Liver (tissue), 9 donors: ENCODE data around the gene GRIN2A. TPM values are rescaled to one million over a fixed set of nuclear protein-coding genes. Genes with fewer than 3 reads are reported as not detected.

ENCODE experiments used
- DNase-seq: peaks from one replicate; pipeline ENCODE4 v3.0.0-alpha.2; 2017; ENCODE audit warnings: low spot score
- H3K27ac ChIP-seq, 2 donors: one replicate each; pipeline ENCODE4 v1.7.0; 2013; ENCODE audit warnings: inconsistent platforms in 2 of 2, low read length in 2 of 2, control low read depth in 1 of 2, low read depth in 1 of 2, mild to moderate bottlenecking in 1 of 2
- H3K27me3 ChIP-seq, 4 donors: one replicate each; pipeline versions ENCODE4 v1.6.1 to v1.7.0; 2013; ENCODE audit warnings: low read length in 3 of 4, inconsistent platforms in 1 of 4, mild to moderate bottlenecking in 1 of 4, moderate library complexity in 1 of 4; ENCODE audit not compliant: control insufficient read depth in 4 of 4, insufficient read depth in 4 of 4
- H3K36me3 ChIP-seq, 4 donors: one replicate each; pipeline versions ENCODE4 v1.6.1 to v1.7.0; 2013; ENCODE audit warnings: low read length in 3 of 4, mild to moderate bottlenecking in 3 of 4, low read depth in 1 of 4, moderate library complexity in 1 of 4; ENCODE audit not compliant: control insufficient read depth in 4 of 4, insufficient read depth in 3 of 4
- H3K4me1 ChIP-seq, 4 donors: one replicate each; pipeline versions ENCODE4 v1.6.1 to v1.7.0; 2013; ENCODE audit warnings: low read length in 3 of 4, mild to moderate bottlenecking in 3 of 4, moderate library complexity in 1 of 4; ENCODE audit not compliant: control insufficient read depth in 4 of 4, insufficient read depth in 4 of 4
- H3K4me3 ChIP-seq, 3 donors: one replicate each; pipeline versions ENCODE4 v1.6.1 to v1.7.0; 2013; ENCODE audit warnings: low read length in 3 of 3, control low read depth in 1 of 3, low read depth in 1 of 3, mild to moderate bottlenecking in 1 of 3
- H3K9ac ChIP-seq, 2 donors: one replicate each; pipeline ENCODE4 v1.7.0; 2013; ENCODE audit warnings: low read length in 2 of 2, mild to moderate bottlenecking in 2 of 2, moderate library complexity in 2 of 2, control low read depth in 1 of 2, low read depth in 1 of 2
- H3K9me3 ChIP-seq, 4 donors: one replicate each; pipeline versions ENCODE4 v1.6.1 to v1.7.0; 2013; ENCODE audit warnings: low read length in 3 of 4; ENCODE audit not compliant: control insufficient read depth in 4 of 4
- EGR1 ChIP-seq, 2 donors: IDR thresholded peaks; 2 replicates each; pipeline ENCODE4 v1.6.1; 2016 to 2018; ENCODE audit warnings: antibody characterized with exemption in 2 of 2, low read depth in 2 of 2
- FOXA2 ChIP-seq: IDR thresholded peaks from 2 replicates; pipeline ENCODE4 v1.6.1; 2016; ENCODE audit warnings: antibody characterized with exemption
- GABPA ChIP-seq, 2 donors: IDR thresholded peaks in 1 of 2; conservative IDR thresholded peaks in 1 of 2; 2 replicates each; pipeline ENCODE4 v1.6.1; 2016; ENCODE audit warnings: antibody characterized with exemption in 2 of 2, mild to moderate bottlenecking in 1 of 2, moderate library complexity in 1 of 2
- HNF4A ChIP-seq, 2 donors: conservative IDR thresholded peaks; 2 replicates each; pipeline ENCODE4 v1.6.1; 2016; ENCODE audit warnings: antibody characterized with exemption in 2 of 2, mild to moderate bottlenecking in 2 of 2
- HNF4G ChIP-seq: IDR thresholded peaks from 2 replicates; pipeline ENCODE4 v1.6.1; 2016; ENCODE audit warnings: antibody characterized with exemption
- JUND ChIP-seq, 2 donors: IDR thresholded peaks; 2 replicates each; pipeline ENCODE4 v1.6.1; 2016; ENCODE audit warnings: antibody characterized with exemption in 2 of 2
- NR2F2 ChIP-seq: IDR thresholded peaks from 2 replicates; pipeline ENCODE4 v1.6.1; 2016; ENCODE audit warnings: antibody characterized with exemption
- RAD21 ChIP-seq, 2 donors: IDR thresholded peaks; 2 replicates each; pipeline ENCODE4 v1.6.1; 2016; ENCODE audit warnings: antibody characterized with exemption in 2 of 2, mild to moderate bottlenecking in 2 of 2
- RXRA ChIP-seq, 2 donors: IDR thresholded peaks; 2 replicates each; pipeline ENCODE4 v1.6.1; 2017 to 2018; ENCODE audit warnings: antibody characterized with exemption in 2 of 2, mild to moderate bottlenecking in 1 of 2
- SP1 ChIP-seq: IDR thresholded peaks from 2 replicates; pipeline ENCODE4 v1.6.1; 2018; ENCODE audit warnings: antibody characterized with exemption, mild to moderate bottlenecking
- YY1 ChIP-seq: IDR thresholded peaks from 2 replicates; pipeline ENCODE4 v1.6.1; 2016; ENCODE audit warnings: antibody characterized with exemption, mild to moderate bottlenecking
- WGBS: extraction: QIAGEN DNeasy Blood & Tissue Kit; methylation state at CpG from one replicate; pipeline ENCODE4 v1.1.7; 2013; 5-methylcytosine and 5-hydroxymethylcytosine counted together
- polyA plus RNA-seq, 2 donors: library from polyadenylated mRNA; stranded (reverse) in 1 of 2; unstranded in 1 of 2; fragments of 200-250 nt in 1 of 2; fragments of >200 nt in 1 of 2; fragmentation: Nextera tagmentation in 1 of 2; extraction: Ambion mirVana in 1 of 2; gene quantifications; one replicate each; pipeline versions ENCODE4 v1.2.1 to v1.2.3, GENCODE V29; 2013 to 2015
- total RNA-seq, 2 donors: library from RNA; depleted of rRNA; stranded (reverse); fragments of >200 nt; gene quantifications; one replicate each; pipeline ENCODE4 v1.2.3, GENCODE V29; 2014
- TF ChIP-seq, protein P1 (sequence below): fragments of 150-350 bp; IDR thresholded peaks from 2 replicates; pipeline ENCODE4 v1.5.1; 2017; ENCODE audit warnings: improper control_type of control experiment, low read depth, low read length; ENCODE audit not compliant: missing input control
- TF ChIP-seq, protein P2 (sequence below): IDR thresholded peaks from 2 replicates; pipeline ENCODE4 v1.6.1; 2016; ENCODE audit warnings: antibody characterized with exemption, mild to moderate bottlenecking
- TF ChIP-seq, protein P3 (sequence below): IDR thresholded peaks from 2 replicates; pipeline ENCODE4 v1.6.1; 2016; ENCODE audit warnings: antibody characterized with exemption
- TF ChIP-seq, protein P4 (sequence below): IDR thresholded peaks from 2 replicates; pipeline ENCODE4 v1.6.1; 2016; ENCODE audit warnings: antibody characterized with exemption
- TF ChIP-seq, protein P5 (sequence below): IDR thresholded peaks from 2 replicates; pipeline ENCODE4 v1.6.1; 2016; ENCODE audit warnings: antibody characterized with exemption
- donor health status: healthy.
- donor health status: healthy.
- donor health status: healthy.
- donor health status: healthy.
- donor health status: healthy.

Gene GRIN2A
- total and polyA plus RNA-seq, 4 donors, result under 0.01 to 0.08 (median 0.07) TPM; not detected in 1

DNA sequence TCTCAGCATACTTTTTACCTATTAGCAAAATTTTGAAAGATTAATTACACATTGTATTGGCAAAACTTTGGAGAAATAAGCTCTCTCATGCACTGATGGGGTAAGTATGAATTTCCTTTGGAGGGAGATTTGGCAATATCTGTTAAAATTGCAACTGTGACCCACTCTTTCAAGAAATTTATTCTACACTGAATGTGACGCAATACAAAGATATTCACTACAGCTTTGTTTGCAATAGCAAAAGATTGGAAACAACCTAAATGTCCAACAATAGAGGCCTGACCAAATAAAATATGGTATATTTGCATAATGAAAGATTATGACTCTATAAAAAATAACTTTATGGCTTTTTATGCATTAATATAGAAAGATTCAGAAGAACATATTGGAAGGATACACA, 363.5 kb downstream of the GRIN2A start:
- TF ChIP-seq YY1 (no peak), HNF4G (no peak), EGR1 (IDR thresholded peaks at IDR 0.05; ENCODE audit: low read depth in 2 of 2) (no peak), RAD21 (IDR thresholded peaks at IDR 0.05) (no peak), GABPA (IDR thresholded peaks at IDR 0.05 in 1 of 2, conservative IDR thresholded peaks at IDR 0.05 in 1 of 2) (no peak), HNF4A (conservative IDR thresholded peaks at IDR 0.05) (no peak), RXRA (IDR thresholded peaks at IDR 0.05) (no peak), JUND (IDR thresholded peaks at IDR 0.05) (no peak), NR2F2 (no peak)
- TF ChIP-seq, protein P1, sequence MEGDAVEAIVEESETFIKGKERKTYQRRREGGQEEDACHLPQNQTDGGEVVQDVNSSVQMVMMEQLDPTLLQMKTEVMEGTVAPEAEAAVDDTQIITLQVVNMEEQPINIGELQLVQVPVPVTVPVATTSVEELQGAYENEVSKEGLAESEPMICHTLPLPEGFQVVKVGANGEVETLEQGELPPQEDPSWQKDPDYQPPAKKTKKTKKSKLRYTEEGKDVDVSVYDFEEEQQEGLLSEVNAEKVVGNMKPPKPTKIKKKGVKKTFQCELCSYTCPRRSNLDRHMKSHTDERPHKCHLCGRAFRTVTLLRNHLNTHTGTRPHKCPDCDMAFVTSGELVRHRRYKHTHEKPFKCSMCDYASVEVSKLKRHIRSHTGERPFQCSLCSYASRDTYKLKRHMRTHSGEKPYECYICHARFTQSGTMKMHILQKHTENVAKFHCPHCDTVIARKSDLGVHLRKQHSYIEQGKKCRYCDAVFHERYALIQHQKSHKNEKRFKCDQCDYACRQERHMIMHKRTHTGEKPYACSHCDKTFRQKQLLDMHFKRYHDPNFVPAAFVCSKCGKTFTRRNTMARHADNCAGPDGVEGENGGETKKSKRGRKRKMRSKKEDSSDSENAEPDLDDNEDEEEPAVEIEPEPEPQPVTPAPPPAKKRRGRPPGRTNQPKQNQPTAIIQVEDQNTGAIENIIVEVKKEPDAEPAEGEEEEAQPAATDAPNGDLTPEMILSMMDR, result no peak
- TF ChIP-seq, protein P2, sequence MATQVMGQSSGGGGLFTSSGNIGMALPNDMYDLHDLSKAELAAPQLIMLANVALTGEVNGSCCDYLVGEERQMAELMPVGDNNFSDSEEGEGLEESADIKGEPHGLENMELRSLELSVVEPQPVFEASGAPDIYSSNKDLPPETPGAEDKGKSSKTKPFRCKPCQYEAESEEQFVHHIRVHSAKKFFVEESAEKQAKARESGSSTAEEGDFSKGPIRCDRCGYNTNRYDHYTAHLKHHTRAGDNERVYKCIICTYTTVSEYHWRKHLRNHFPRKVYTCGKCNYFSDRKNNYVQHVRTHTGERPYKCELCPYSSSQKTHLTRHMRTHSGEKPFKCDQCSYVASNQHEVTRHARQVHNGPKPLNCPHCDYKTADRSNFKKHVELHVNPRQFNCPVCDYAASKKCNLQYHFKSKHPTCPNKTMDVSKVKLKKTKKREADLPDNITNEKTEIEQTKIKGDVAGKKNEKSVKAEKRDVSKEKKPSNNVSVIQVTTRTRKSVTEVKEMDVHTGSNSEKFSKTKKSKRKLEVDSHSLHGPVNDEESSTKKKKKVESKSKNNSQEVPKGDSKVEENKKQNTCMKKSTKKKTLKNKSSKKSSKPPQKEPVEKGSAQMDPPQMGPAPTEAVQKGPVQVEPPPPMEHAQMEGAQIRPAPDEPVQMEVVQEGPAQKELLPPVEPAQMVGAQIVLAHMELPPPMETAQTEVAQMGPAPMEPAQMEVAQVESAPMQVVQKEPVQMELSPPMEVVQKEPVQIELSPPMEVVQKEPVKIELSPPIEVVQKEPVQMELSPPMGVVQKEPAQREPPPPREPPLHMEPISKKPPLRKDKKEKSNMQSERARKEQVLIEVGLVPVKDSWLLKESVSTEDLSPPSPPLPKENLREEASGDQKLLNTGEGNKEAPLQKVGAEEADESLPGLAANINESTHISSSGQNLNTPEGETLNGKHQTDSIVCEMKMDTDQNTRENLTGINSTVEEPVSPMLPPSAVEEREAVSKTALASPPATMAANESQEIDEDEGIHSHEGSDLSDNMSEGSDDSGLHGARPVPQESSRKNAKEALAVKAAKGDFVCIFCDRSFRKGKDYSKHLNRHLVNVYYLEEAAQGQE, result no peak
- no peaks in the 10 kb centered on the region for H3K4me1 ChIP-seq
- 91% methylated on average over 1 of the region's 1 CpG for WGBS

DNA sequence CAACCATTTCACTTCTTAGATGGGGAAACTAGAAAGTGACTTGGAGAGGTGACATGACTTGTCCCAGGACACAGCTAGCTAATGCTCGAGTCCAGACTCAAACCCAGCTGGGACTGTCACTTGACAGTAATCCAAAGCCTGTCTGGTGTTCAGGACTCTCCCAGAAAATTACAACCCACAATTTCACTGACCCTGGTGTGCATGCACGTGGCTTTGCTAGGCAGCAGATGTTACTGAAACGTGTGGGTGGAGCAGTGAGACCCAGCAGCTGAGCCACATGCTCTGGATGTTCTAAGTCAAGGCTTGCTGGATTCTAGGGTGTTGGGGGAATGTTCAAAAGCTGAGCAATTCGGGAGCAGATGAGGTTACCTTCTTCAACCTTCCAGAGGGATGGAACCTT, 364.6 kb downstream of the GRIN2A start:
- no peak overlapping the region for H3K4me3 ChIP-seq
- H3K27me3 ChIP-seq, result peaks cover 0 to 6% (median 1%) of the 10 kb centered on the region in 4 donors
- no peak overlapping the region for H3K27ac ChIP-seq
- DNase-seq, result no peak
- no peak overlapping the region for H3K9ac ChIP-seq
- no peaks in the 10 kb centered on the region for H3K36me3 ChIP-seq
- H3K9me3 ChIP-seq, result no peaks in the 10 kb centered on the region
- no peaks in the 10 kb centered on the region for H3K4me1 ChIP-seq
- WGBS, result 52% methylated on average over 4 of the region's 4 CpGs
- TF ChIP-seq FOXA2 (no peak), GABPA (IDR thresholded peaks at IDR 0.05 in 1 of 2, conservative IDR thresholded peaks at IDR 0.05 in 1 of 2) (no peak), RXRA (IDR thresholded peaks at IDR 0.05) (no peak), NR2F2 (no peak), SP1 (no peak), HNF4G (no peak), YY1 (no peak), HNF4A (conservative IDR thresholded peaks at IDR 0.05) (no peak)
- TF ChIP-seq, protein P3, sequence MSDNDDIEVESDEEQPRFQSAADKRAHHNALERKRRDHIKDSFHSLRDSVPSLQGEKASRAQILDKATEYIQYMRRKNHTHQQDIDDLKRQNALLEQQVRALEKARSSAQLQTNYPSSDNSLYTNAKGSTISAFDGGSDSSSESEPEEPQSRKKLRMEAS, result no peak
- TF ChIP-seq, protein P4, sequence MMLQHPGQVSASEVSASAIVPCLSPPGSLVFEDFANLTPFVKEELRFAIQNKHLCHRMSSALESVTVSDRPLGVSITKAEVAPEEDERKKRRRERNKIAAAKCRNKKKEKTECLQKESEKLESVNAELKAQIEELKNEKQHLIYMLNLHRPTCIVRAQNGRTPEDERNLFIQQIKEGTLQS, result no peak
- TF ChIP-seq, protein P5, sequence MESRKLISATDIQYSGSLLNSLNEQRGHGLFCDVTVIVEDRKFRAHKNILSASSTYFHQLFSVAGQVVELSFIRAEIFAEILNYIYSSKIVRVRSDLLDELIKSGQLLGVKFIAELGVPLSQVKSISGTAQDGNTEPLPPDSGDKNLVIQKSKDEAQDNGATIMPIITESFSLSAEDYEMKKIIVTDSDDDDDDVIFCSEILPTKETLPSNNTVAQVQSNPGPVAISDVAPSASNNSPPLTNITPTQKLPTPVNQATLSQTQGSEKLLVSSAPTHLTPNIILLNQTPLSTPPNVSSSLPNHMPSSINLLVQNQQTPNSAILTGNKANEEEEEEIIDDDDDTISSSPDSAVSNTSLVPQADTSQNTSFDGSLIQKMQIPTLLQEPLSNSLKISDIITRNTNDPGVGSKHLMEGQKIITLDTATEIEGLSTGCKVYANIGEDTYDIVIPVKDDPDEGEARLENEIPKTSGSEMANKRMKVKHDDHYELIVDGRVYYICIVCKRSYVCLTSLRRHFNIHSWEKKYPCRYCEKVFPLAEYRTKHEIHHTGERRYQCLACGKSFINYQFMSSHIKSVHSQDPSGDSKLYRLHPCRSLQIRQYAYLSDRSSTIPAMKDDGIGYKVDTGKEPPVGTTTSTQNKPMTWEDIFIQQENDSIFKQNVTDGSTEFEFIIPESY, result no peak

More for the DNA sequence above, 363.5 kb downstream of the GRIN2A start:
- Histone ChIP-seq H3K27ac (no peak overlapping the region), H3K9ac (no peak overlapping the region), H3K36me3 (no peaks in the 10 kb centered on the region), H3K9me3 (no peaks in the 10 kb centered on the region), H3K4me3 (no peak overlapping the region), H3K27me3 (peaks cover 0 to 6% (median 1%) of the 10 kb centered on the region in 4 donors)
- DNase-seq, result no peak
